CD4-positive, alpha-beta T cell treated with Interleukin-4 for 1 hour (primary cell): ENCODE results near the gene TIMMDC1.

Source experiments
- DNase-seq, 2 donors: peaks; one replicate each; pipeline ENCODE4 v3.0.0-alpha.2; 2020 to 2022

TIMMDC1 gene, protein sequence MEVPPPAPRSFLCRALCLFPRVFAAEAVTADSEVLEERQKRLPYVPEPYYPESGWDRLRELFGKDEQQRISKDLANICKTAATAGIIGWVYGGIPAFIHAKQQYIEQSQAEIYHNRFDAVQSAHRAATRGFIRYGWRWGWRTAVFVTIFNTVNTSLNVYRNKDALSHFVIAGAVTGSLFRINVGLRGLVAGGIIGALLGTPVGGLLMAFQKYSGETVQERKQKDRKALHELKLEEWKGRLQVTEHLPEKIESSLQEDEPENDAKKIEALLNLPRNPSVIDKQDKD

GRCh38 chr3:119498186-119499011, at the start of gene TIMMDC1:
Gene TIMMDC1 (plus strand): TSS chr3:119498547. CDS start chr3:119498734, 187 bp downstream.
- DNase-seq = peak; percentile 97

DNA sequence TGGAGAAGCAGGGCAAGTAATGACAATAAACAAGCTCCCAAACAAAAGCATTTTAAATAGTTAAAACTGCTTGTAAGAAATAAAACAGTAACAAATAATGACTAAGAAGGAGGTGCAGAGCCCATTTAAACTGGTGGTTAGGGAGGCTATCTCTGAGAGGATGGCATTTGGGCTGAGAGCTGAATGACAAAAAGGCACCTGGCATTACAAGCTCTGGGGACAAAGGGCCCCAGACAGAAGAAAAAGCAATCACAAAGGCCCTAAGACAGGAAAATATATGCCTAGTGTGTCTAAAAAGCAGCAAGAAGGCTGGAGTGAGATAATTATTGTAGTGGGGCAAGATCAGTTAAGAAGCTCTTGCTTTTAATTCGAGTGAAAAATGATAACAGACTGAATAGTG, 44.5 kb upstream of the TIMMDC1 start:
- DNase-seq = no peak

- DNase-seq = no peak
These were observed 41.9 kb upstream of the TIMMDC1 start for GRCh38 chr3:119456469-119456868.

- peak in 1 of 2 donors; percentile 11 for DNase-seq
These were observed 41.1 kb upstream of the TIMMDC1 start for GRCh38 chr3:119457246-119457645.

DNA sequence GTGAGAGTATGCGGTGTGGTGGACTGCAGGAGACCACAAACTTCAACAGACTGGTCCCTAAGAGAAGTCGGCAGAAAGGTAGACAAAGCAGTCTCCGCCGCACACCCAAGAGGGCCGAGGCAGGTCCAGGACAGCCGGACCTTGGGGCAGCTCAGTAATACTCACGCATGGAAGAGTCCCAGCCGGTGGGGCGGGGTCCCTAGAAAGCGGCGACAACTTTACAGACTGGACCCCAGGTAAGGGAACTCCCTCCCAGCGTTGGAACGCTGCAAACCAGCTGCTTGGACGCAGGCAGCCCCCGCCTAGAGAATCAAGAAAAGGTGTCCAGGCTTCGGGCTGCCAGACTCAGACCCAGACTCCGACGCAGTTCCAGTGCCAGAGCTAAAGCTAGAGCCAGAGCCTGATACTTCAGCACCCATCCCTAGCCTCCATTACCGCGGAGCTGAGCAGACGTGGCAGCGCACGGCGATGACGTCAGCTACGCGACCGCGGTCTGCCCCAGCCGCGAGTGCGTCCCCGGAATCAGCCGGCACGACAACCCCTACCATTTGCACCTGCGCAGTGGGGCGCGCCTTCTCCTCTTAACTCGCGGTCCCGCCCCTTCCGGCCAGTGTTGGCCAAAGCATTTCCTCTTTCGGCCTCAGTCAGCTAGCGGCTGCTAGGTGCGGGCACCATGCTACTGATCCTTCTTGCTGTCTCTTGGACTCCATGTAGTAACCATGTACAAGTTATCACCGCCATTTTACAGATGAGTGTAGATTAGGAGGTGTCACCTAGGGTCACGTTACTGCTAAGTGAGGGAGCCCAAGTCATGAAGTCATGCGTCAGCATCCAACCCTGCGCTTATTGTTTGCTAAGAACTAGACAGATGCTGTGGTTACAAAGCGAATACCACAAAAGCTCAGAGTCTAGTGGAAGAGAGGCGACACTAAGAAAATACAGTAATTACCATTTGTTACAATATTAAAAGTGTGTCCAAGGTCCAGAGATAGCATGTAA, 34.9 kb upstream of the TIMMDC1 start, which contains the start of gene TMEM39A:
TMEM39A (minus strand) TSS at position 445 of the 999 bp plus-strand sequence. CDS start 1,541 bp downstream, outside the sequence.
- DNase-seq = peak; percentile 98 to 99

- no peak for DNase-seq
These were observed 30.3 kb upstream of the TIMMDC1 start for GRCh38 chr3:119468041-119468440.

GRCh38 chr3:119469418-119470189, 28.7 kb upstream of the TIMMDC1 start:
- DNase-seq = peak in 1 of 2 donors; percentile 21

GRCh38 chr3:119470866-119471265, 27.5 kb upstream of the TIMMDC1 start:
- no peak for DNase-seq

DNA sequence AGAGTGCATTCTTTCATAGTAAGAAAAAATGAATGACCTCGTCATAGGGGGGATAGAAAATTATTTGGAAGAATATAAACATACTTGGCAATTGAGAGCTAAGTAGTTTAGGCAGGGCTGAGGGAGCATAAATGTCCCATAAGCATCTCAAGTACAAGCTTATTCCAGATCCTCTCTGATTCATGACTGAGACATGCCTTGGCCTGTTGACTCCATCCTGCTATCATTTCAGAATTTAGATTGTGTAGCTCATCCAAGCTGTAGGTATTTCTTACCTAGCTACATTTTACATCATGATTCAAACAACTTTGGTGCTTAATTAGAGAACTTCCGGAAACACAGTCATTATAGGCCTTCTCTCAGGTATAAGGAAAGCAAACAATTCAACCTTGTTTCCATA, 17.3 kb upstream of the TIMMDC1 start:
- no peak for DNase-seq

- no peak for DNase-seq
These were observed 15.2 kb upstream of the TIMMDC1 start for GRCh38 chr3:119483101-119483500.

DNA sequence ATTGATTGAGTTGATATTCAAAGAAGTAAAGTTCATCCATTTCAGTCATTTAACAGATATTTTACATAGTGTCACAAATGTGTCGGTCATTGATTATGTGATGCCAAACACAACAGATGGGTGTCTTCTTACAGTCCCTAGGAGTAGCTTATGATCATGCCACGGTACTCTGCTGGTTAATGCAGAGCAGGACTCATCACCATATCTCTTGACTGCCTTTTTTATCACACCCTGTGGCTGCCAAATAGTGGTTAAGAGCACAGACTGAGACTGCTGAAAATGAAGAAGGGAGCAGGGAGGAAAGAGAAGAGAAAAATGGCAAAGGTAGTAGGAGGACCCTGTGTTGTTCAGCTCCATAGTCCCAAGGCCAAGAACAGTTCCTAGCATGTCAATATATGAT, 12.8 kb upstream of the TIMMDC1 start:
- DNase-seq = no peak

GRCh38 chr3:119490153-119490552, 8.2 kb upstream of the TIMMDC1 start:
- no peak for DNase-seq

DNA sequence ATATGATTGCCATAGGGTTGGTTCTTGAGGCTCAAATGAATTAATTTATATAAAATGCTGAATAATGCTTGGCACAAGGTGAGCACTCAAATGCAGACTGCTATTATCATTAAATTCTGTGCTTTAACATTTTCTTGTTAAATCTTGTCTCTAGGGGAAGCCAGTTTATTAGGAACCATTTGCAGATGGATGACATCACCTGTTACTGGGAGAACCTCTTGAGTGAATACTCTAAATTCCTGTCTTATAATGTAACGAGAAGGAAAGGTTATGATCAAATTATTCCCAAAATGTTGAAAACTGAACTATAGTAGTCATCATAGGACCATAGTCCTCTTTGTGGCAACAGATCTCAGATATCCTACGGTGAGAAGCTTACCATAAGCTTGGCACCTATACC, 6.2 kb upstream of the TIMMDC1 start:
- DNase-seq = no peak

GRCh38 chr3:119492810-119493209, 5.5 kb upstream of the TIMMDC1 start:
- no peak for DNase-seq

DNA sequence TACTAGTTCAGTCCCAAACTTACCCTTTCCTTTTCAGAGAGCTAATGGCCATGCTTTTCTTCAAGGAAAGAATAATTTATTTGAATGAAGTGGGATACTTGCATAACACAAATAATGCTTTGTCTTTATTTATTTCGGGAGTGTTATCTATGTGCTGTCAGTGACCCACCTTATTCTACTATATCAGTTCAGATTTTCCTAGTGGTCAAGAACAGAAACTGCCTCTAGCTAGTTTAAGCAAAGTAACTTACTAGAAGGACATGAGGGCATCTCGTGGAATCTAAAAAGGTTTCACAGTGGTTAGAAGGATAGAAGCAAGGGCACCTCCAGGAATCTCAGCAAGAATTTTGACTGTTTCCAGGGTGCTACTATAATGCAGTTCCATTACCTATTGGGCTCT, 3.8 kb upstream of the TIMMDC1 start:
- no peak for DNase-seq

DNA sequence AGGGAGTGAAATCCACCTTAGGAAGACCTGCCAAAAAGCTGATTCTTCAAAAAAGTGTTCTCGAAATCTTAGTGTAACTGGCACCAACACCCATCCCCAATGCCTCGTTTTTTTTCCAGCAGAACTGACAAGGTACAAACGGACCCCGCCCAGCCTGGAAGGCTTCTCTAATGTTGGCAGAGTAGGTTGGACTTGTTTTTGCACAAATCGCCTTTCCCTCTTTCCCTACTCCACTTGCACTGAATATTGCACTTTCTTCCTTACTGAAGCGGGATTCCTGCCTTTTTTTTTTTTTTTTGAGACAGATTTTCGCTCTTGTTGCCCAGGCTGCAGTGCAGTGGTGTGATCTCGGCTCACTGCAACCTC, 544 bp upstream of the TIMMDC1 start:
- no peak for DNase-seq

GRCh38 chr3:119500265-119500664, 1.9 kb downstream of the TIMMDC1 start:
- no peak for DNase-seq

DNA sequence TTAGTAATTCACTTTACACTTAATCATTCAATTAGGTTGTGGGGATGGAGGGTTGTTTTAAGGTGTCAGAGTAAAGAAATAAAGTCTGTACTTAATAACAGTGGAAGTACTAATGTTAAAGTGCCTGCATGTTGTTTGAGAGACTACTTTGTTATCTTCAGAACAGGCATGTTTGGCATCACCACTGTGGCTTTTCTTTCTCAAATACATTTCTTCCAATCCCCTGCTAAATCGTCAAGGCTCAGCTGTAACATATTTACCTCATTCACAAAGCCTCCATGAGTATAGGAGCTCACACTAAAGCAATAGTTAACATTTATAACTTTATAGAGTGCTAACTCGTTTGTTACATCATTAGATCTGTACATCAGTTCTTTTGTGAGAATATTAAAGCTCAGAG, 2.6 kb downstream of the TIMMDC1 start:
- no peak for DNase-seq

- no peak for DNase-seq
These were observed 8.3 kb downstream of the TIMMDC1 start for GRCh38 chr3:119506631-119507030.

DNA sequence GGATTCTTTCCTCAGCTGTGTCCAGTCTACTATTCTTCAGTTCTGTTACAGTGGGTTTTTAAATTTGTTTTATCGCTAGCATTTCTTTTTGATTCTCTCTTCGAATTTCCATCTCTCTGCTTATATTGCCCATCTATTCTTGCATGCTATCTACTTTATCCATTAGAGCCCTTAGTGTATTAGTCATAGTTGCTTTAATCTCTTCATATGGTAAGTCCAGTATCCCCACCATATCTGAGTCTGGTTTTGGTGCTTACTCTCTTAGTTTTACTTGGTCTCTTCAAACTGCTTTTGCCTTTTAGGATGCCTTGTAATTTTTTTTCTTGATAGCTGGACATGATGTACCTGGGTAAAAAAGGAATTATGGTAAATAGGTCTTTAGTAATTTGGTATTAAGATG, 9.1 kb downstream of the TIMMDC1 start:
- DNase-seq = no peak

DNA sequence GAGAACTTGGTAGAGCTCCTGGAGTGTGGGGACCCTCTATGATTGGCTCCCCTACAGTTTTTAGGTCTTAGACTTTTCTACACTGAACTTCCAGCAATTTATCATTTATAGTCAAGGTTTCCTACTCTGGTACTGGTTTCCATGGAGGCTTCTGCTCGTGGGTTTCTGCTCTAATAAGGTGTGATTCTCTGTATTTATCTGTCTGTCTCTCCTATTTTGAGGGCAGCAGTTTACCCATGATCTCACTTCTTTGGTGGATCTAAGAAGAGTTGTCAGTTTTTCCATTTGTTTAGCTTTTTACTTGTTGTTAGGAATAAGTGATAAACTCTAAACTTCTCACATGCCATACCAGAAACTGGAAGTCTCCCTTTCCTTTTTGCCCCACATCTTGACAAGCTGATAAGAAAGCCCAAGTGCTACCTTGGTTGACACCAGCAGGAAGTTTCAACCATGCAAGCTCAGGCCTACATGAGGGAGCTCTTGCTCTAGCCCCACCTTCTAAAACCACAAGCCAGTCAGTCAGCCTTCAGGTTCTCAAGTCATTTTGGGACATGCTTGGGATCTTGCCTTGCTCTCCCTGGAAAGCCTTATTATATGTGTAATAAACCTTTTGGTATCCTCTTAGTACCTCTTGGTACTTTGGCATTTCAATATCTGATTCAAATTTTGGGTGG, 10.0 kb downstream of the TIMMDC1 start:
- peak in 1 of 2 donors; percentile 1 for DNase-seq

DNA sequence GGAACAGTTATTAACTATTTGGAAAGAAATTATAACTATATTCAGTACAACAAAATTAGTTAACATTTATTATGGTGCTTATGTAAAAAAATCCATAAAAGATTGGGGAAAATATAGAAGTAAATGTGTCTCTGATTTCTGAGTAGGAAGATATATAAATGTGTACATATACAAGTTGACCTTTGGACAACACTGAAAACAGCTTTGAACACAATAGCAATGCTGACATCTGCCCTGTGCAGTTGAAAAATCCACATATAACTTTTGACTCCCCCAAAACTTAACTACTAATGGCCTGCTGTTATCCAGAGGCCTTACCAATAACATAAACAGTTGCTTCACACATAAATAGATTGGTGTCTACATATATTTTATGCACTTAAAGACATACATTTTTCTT, 12.3 kb downstream of the TIMMDC1 start:
- DNase-seq = no peak
